CD8-positive, alpha-beta memory T cell (primary cell): ENCODE results near the gene FLACC1. TPM values are rescaled to one million over a fixed set of nuclear protein-coding genes. Genes with fewer than 3 reads are reported as not detected.

Source experiments
- polyA plus RNA-seq: library from polyadenylated mRNA; unstranded; fragments of 300-500 nt; fragmentation: Illumina TruSeq; gene quantifications from one replicate; pipeline ENCODE4 v1.2.3, GENCODE V29; 2021
- total RNA-seq, 2 experiments: library from RNA; stranded (reverse); gene quantifications; one replicate each; pipeline ENCODE4 v1.2.3, GENCODE V29; 2021

The FLACC1 gene
- total and polyA plus RNA-seq, 3 experiments from 2014 or later, result 0.97 to 2.5 (median 1.8) TPM

Other genes starting within 250 kb of the FLACC1 start
- gene CFLAR, start 241.2 kb downstream of the FLACC1 start, total RNA-seq, result 100 to 1,000 TPM; 291 to 303 TPM
- 172 TPM for gene CFLAR, start 241.2 kb downstream of the FLACC1 start, polyA plus RNA-seq
- gene CASP10, start 174.2 kb downstream of the FLACC1 start, total RNA-seq, result 1 to 10 TPM; 6.7 to 7.3 TPM
- 8.1 TPM for gene CASP10, start 174.2 kb downstream of the FLACC1 start, polyA plus RNA-seq
- 10 to 100 TPM; 48.1 to 55.5 TPM for gene CASP8, start 96.8 kb downstream of the FLACC1 start, total RNA-seq
- 108 TPM for gene CASP8, start 96.8 kb downstream of the FLACC1 start, polyA plus RNA-seq
- gene TRAK2, start 94.1 kb upstream of the FLACC1 start, total RNA-seq, result 10 to 100 TPM; 24.9 to 26.0 TPM
- gene TRAK2, start 94.1 kb upstream of the FLACC1 start, polyA plus RNA-seq, result 40.1 TPM
- gene STRADB, start 94.4 kb upstream of the FLACC1 start, total RNA-seq, result 10 to 100 TPM; 22.3 to 27.7 TPM
- gene STRADB, start 94.4 kb upstream of the FLACC1 start, polyA plus RNA-seq, result 35.3 TPM